ENCODE data around the gene PDZK1. TPM values are rescaled to one million over a fixed set of nuclear protein-coding genes. Genes with fewer than 3 reads are reported as not detected.

PDZK1 gene
- total and polyA plus RNA-seq, 2 of the 8 experiments (the other 6 are each of a cell fraction or from before 2014, with no cell fraction given), result 0.17 TPM; not detected in 1

DNA sequence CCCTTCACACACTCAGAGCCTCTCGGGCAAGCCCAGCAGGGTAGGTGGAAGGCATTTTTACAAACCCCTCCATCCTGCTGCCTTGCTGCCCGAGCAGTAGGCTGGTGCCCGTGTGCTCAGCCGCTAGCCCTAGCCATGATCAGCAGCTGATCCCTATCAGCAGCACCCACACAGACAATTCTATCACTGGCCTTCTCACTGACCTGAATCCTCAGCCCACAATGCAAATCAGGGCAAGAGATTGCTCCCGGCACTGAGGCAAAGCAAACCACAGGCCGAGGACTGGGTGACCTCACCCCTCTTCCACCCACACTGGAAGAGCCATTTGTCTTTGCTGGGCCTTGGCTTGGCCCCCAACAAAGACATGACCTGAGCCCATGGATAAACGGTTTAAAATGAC, 895 bp upstream of the PDZK1 start:
- CTCF ChIA-PET (ENCODE audit: partially characterized antibody), result interaction anchor here (1.7 to 2.4 kb wide), 2 partner anchors 9 to 13 kb away, joined by 3 to 20 read pairs; no protein-coding TSS in a partner anchor
- H3K23me2 ChIP-seq (ENCODE audit: low read depth, low read length), result no peaks in the 10 kb centered on the region
- H3K9me3 ChIP-seq (ENCODE audit: insufficient read depth in 2 of 2, low read depth in 1 of 2, low read length in 1 of 2), result no peaks in the 10 kb centered on the region
- H2AK5ac ChIP-seq (ENCODE audit: low read depth, low read length), result no peak overlapping the region
- H3K18ac ChIP-seq (ENCODE audit: extremely low read depth, low read length), result no peak overlapping the region
- no peak overlapping the region for H2BK120ac ChIP-seq (replicated peaks; ENCODE audit: low read depth, low read length)
- no peaks in the 10 kb centered on the region for H3K27me3 ChIP-seq (replicated peaks in 1 of 4; ENCODE audit: control insufficient read depth in 3 of 4, extremely low read depth in 1 of 4, insufficient read depth in 3 of 4, low read length in 3 of 4)
- no peaks in the 10 kb centered on the region for H4K20me1 ChIP-seq (replicated peaks in 1 of 2; ENCODE audit: control insufficient read depth in 1 of 2, insufficient read depth in 2 of 2, low read length in 2 of 2)
- H2BK15ac ChIP-seq (ENCODE audit: low read length), result no peak overlapping the region
- WGBS, 2 experiments (ENCODE audit: extremely low coverage in 1 of 2, insufficient coverage in 1 of 2, insufficient read length in 1 of 2, insufficient replicate concordance in 2 of 2, low coverage in 1 of 2, low lambda C conversion rate in 2 of 2, missing lambda C conversion rate in 1 of 2), result 87% methylated on average over 7 of the region's 7 CpGs; no CpG with 5 or more reads in 1 of the 2 experiments
- H2BK20ac ChIP-seq (ENCODE audit: low read length), result 0 out of 2 replicates have a peak overlapping the region, but pooled peaks have one; percentile 41
- H3K27ac ChIP-seq (ENCODE audit: low read depth, low read length), result no peak overlapping the region
- no peak overlapping the region for H3K23ac ChIP-seq (ENCODE audit: insufficient read length)
- no peaks in the 10 kb centered on the region for H3K79me2 ChIP-seq (ENCODE audit: control insufficient read depth in 1 of 2, insufficient read depth in 2 of 2, low read length in 2 of 2)
- no peaks in the 10 kb centered on the region for H3K79me1 ChIP-seq (ENCODE audit: low read depth, low read length)
- H2AFZ ChIP-seq (ENCODE audit: low read length), result peak overlapping the region; percentile 51; the same call in 1 of the 2 replicates
- DNase-seq (ENCODE audit: low read depth in 1 of 2, low spot score in 2 of 2), result no peak
- H3K4me1 ChIP-seq (replicated peaks in 1 of 4; ENCODE audit: control insufficient read depth in 3 of 4, insufficient read depth in 4 of 4, low read length in 3 of 4), result peaks cover 0 to 10% (median 5%) of the 10 kb centered on the region in 4 experiments; a peak in 6 of 7 replicates
- no peak overlapping the region for H4K5ac ChIP-seq (ENCODE audit: insufficient read length, low read depth, low read length)
- no peak overlapping the region for H3K14ac ChIP-seq (ENCODE audit: insufficient read length)
- H3K9ac ChIP-seq (replicated peaks in 1 of 4; ENCODE audit: extremely low read depth in 1 of 4, low read depth in 3 of 4, low read length in 3 of 4), result no peak overlapping the region
- H3K36me3 ChIP-seq (ENCODE audit: control insufficient read depth in 2 of 4, insufficient read depth in 4 of 4, low read length in 3 of 4), result no peaks in the 10 kb centered on the region
- no peak for FAIRE-seq
- no peak overlapping the region for H3K4ac ChIP-seq (replicated peaks; ENCODE audit: insufficient read length, low read depth, low read length)
- H4K91ac ChIP-seq (replicated peaks; ENCODE audit: insufficient read length, low read length), result no peak overlapping the region
- H2BK12ac ChIP-seq (ENCODE audit: low read depth, low read length), result no peak overlapping the region
- no peak overlapping the region; the same call in 1 of the 2 replicates for H4K8ac ChIP-seq (ENCODE audit: extremely low read depth, insufficient read depth, low read length)
- POLR2A ChIA-PET (ENCODE audit: partially characterized antibody), result interaction anchor here (1.9 kb wide), 1 partner anchor 8 kb away, joined by 4 read pairs; no protein-coding TSS in a partner anchor
- no peak overlapping the region for H3K4me2 ChIP-seq (ENCODE audit: insufficient read depth in 1 of 2, low read depth in 2 of 2, low read length in 2 of 2)
- 0 out of 2 replicates have a peak overlapping the region, but pooled peaks have one; percentile 10 for H2BK5ac ChIP-seq (ENCODE audit: low read depth, low read length)
- no peak overlapping the region for H3K4me3 ChIP-seq (ENCODE audit: extremely low read depth in 1 of 4, insufficient read depth in 2 of 4, low read depth in 3 of 4, low read length in 4 of 4)
- H3K56ac ChIP-seq (replicated peaks; ENCODE audit: insufficient read length, low read depth, low read length), result no peak overlapping the region
- TF ChIP-seq SP1 (IDR thresholded peaks at IDR 0.05; ENCODE audit: low read depth, low read length), result no peak
- no peak for TF ChIP-seq ASH2L (IDR thresholded peaks at IDR 0.05; ENCODE audit: low read length)
- no peak for TF ChIP-seq KDM5A (IDR thresholded peaks at IDR 0.05; ENCODE audit: low read length)
- no peak for TF ChIP-seq POLR2AphosphoS5 (IDR thresholded peaks at IDR 0.05; ENCODE audit: low read depth, low read length)
- TF ChIP-seq CEBPB (IDR thresholded peaks at IDR 0.05; ENCODE audit: low read depth, low read length), result no peak
- no peak for TF ChIP-seq TEAD4 (IDR thresholded peaks at IDR 0.05; ENCODE audit: low read depth, low read length)
- TF ChIP-seq CBX5 (IDR thresholded peaks at IDR 0.05; ENCODE audit: low read depth, low read length), result no peak
- TF ChIP-seq SIX5 (IDR thresholded peaks at IDR 0.05; ENCODE audit: low read depth, low read length), result no peak
- no peak for TF ChIP-seq SUZ12 (IDR thresholded peaks at IDR 0.05; ENCODE audit: low read length)
- TF ChIP-seq YY1 (IDR thresholded peaks at IDR 0.05; ENCODE audit: low read depth, low read length), result no peak
- TF ChIP-seq, protein P1, sequence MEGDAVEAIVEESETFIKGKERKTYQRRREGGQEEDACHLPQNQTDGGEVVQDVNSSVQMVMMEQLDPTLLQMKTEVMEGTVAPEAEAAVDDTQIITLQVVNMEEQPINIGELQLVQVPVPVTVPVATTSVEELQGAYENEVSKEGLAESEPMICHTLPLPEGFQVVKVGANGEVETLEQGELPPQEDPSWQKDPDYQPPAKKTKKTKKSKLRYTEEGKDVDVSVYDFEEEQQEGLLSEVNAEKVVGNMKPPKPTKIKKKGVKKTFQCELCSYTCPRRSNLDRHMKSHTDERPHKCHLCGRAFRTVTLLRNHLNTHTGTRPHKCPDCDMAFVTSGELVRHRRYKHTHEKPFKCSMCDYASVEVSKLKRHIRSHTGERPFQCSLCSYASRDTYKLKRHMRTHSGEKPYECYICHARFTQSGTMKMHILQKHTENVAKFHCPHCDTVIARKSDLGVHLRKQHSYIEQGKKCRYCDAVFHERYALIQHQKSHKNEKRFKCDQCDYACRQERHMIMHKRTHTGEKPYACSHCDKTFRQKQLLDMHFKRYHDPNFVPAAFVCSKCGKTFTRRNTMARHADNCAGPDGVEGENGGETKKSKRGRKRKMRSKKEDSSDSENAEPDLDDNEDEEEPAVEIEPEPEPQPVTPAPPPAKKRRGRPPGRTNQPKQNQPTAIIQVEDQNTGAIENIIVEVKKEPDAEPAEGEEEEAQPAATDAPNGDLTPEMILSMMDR (IDR thresholded peaks at IDR 0.05; ENCODE audit: control extremely low read depth in 1 of 3, insufficient read depth in 1 of 3, low read depth in 1 of 3, low read length in 3 of 3), result no peak
- TF ChIP-seq, protein P2, sequence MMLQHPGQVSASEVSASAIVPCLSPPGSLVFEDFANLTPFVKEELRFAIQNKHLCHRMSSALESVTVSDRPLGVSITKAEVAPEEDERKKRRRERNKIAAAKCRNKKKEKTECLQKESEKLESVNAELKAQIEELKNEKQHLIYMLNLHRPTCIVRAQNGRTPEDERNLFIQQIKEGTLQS (IDR thresholded peaks at IDR 0.05; ENCODE audit: insufficient read depth, low read depth, low read length), result no peak
